SK-N-SH (cell line): ENCODE data around the gene COLQ. TPM values are rescaled to one million over a fixed set of nuclear protein-coding genes. Genes with fewer than 3 reads are reported as not detected.

Experiments used
- CTCF ChIA-PET: fragments of 300-600, 350-600 bp; formaldehyde crosslinking; extraction: SDS; loops from one replicate; lab custom pipeline; 2021; lab: Yijun Ruan, JAX
- POLR2A ChIA-PET: fragments of 350-600 bp; sonication (Branson Sonifier 250); formaldehyde crosslinking; extraction: SDS; loops from one replicate; lab custom pipeline; 2020; ENCODE audit warnings: antibody characterized with exemption, inconsistent platforms; lab: Yijun Ruan, JAX
- DNase-seq: peaks from one replicate; pipeline ENCODE4 v3.0.0; 2012
- H2AFZ ChIP-seq: fragments of 200-600 bp; sonication (generic); 2 replicates; pipeline ENCODE4 v1.8.1; 2016; ENCODE audit warnings: antibody characterized with exemption, mild to moderate bottlenecking, low read depth
- H3F3A ChIP-seq: fragments of 200-600 bp; sonication (generic); replicated peaks from 2 replicates; pipeline ENCODE3; 2016; ENCODE audit warnings: antibody characterized with exemption, mild to moderate bottlenecking; ENCODE audit not compliant: insufficient read depth
- H3K27ac ChIP-seq, 2 experiments: fragments of 200-500 bp in 1 of 2; fragments of 200-600 bp in 1 of 2; sonication (Bioruptor generic) in 1 of 2; sonication (generic), shearing (Covaris generic) in 1 of 2; 2 replicates each; pipeline versions ENCODE4 v1.5.1 to v1.6.1; 2014 to 2016; ENCODE audit warnings: low read depth in 2 of 2, inconsistent platforms in 1 of 2, low read length in 1 of 2, mild to moderate bottlenecking in 1 of 2, mixed read lengths in 1 of 2
- H3K27me3 ChIP-seq: fragments of 200-600 bp; sonication (generic), shearing (Covaris generic); 2 replicates; pipeline ENCODE4 v1.6.1; 2016; ENCODE audit warnings: mixed run types; ENCODE audit not compliant: insufficient read depth
- H3K36me3 ChIP-seq, 2 experiments: fragments of 200-500 bp in 1 of 2; fragments of 200-600 bp in 1 of 2; sonication (Bioruptor generic) in 1 of 2; sonication (generic) in 1 of 2; replicated peaks in 1 of 2; 2 replicates each; pipeline versions ENCODE3 to v1.5.1; 2014 to 2016; ENCODE audit warnings: low read length in 1 of 2, mild to moderate bottlenecking in 1 of 2; ENCODE audit not compliant: insufficient read depth in 2 of 2, control insufficient read depth in 1 of 2
- H3K4me1 ChIP-seq, 2 experiments: fragments of 200-500 bp in 1 of 2; fragments of 200-600 bp in 1 of 2; sonication (Bioruptor generic) in 1 of 2; sonication (generic), shearing (Covaris generic) in 1 of 2; 2 replicates each; pipeline versions ENCODE4 v1.5.1 to v1.6.1; 2014 to 2016; ENCODE audit warnings: low read depth in 1 of 2, low read length in 1 of 2, mixed run types in 1 of 2; ENCODE audit not compliant: insufficient read depth in 2 of 2, control insufficient read depth in 1 of 2
- H3K4me2 ChIP-seq: fragments of 200-600 bp; sonication (generic), shearing (Covaris generic); 2 replicates; pipeline ENCODE4 v1.6.1; 2017; ENCODE audit warnings: mixed run types
- H3K4me3 ChIP-seq, 2 experiments: fragments of 200-500 bp in 1 of 2; fragments of 200-600 bp in 1 of 2; sonication (Bioruptor generic) in 1 of 2; sonication (generic), shearing (Covaris generic) in 1 of 2; 2 replicates each; pipeline versions ENCODE4 v1.5.1 to v1.8.1; 2014 to 2016; ENCODE audit warnings: low read depth in 2 of 2, inconsistent platforms in 1 of 2, low read length in 1 of 2, mild to moderate bottlenecking in 1 of 2, mixed read lengths in 1 of 2, moderate library complexity in 1 of 2
- H3K79me2 ChIP-seq: fragments of 200-600 bp; sonication (generic); 2 replicates; pipeline ENCODE4 v1.8.1; 2017; ENCODE audit warnings: mild to moderate bottlenecking; ENCODE audit not compliant: insufficient read depth
- H3K9ac ChIP-seq: fragments of 200-600 bp; sonication (generic); 2 replicates; pipeline ENCODE4 v1.6.1; 2017; ENCODE audit warnings: mixed run types
- H3K9me2 ChIP-seq: fragments of 200-600 bp; sonication (generic); 2 replicates; pipeline ENCODE4 v1.6.1; 2017; ENCODE audit warnings: mixed run types
- H3K9me3 ChIP-seq: fragments of 200-600 bp; sonication (generic); 2 replicates; pipeline ENCODE4 v1.6.1; 2017; ENCODE audit warnings: mixed run types, mild to moderate bottlenecking, moderate library complexity
- H4K20me1 ChIP-seq: fragments of 200-600 bp; sonication (generic); 2 replicates; pipeline ENCODE4 v1.6.1; 2017; ENCODE audit warnings: mild to moderate bottlenecking, mixed run types; ENCODE audit not compliant: insufficient read depth
- CHD2 ChIP-seq: fragments of 150-350 bp; IDR thresholded peaks from 2 replicates; pipeline ENCODE4 v1.6.1; 2018; ENCODE audit warnings: low read length; ENCODE audit not compliant: partially characterized antibody
- CTCF ChIP-seq: fragments of 200-600 bp; sonication (generic); IDR thresholded peaks from 2 replicates; pipeline ENCODE4 v1.6.1; 2017; ENCODE audit warnings: antibody characterized with exemption, mild to moderate bottlenecking, moderate library complexity
- ELF1 ChIP-seq: IDR thresholded peaks from 2 replicates; pipeline ENCODE4 v1.4.0; 2012
- EZH2phosphoT487 ChIP-seq: fragments of 200-600 bp; sonication (generic); IDR thresholded peaks from 2 replicates; pipeline ENCODE4 v1.6.1; 2017; ENCODE audit warnings: low read depth, mixed run types, mild to moderate bottlenecking, antibody characterized with exemption, moderate library complexity, borderline replicate concordance
- GABPA ChIP-seq: IDR thresholded peaks from 2 replicates; pipeline ENCODE4 v1.4.0; 2012; ENCODE audit warnings: low read depth, mild to moderate bottlenecking
- GATA2 ChIP-seq: sonication (generic); formaldehyde crosslinking; IDR thresholded peaks from 2 replicates; pipeline ENCODE4 v1.5.0; 2020; ENCODE audit warnings: mild to moderate bottlenecking, missing genetic modification reagents
- JUND ChIP-seq: IDR thresholded peaks from 2 replicates; pipeline ENCODE4 v1.4.0; 2012
- MAX ChIP-seq: IDR thresholded peaks from 2 replicates; pipeline ENCODE4 v1.4.0; 2012; ENCODE audit warnings: low read depth
- MEF2A ChIP-seq: IDR thresholded peaks from 2 replicates; pipeline ENCODE4 v1.4.0; 2012; ENCODE audit warnings: low read depth, borderline replicate concordance
- MXI1 ChIP-seq: IDR thresholded peaks from 2 replicates; pipeline ENCODE4 v1.6.1; 2012; ENCODE audit warnings: mild to moderate bottlenecking, low read depth, low read length, improper control_type of control experiment
- PBX3 ChIP-seq: IDR thresholded peaks from 2 replicates; pipeline ENCODE4; 2012
- POLR2AphosphoS5 ChIP-seq: IDR thresholded peaks from 2 replicates; pipeline ENCODE4 v1.6.1; 2012; ENCODE audit warnings: low read depth, low read length
- RAD21 ChIP-seq: IDR thresholded peaks from 2 replicates; pipeline ENCODE4 v1.6.1; 2012; ENCODE audit warnings: mild to moderate bottlenecking, low read length
- RXRA ChIP-seq: IDR thresholded peaks from 2 replicates; pipeline ENCODE4 v1.4.0; 2012; ENCODE audit warnings: low read depth, mild to moderate bottlenecking, borderline replicate concordance
- SMC3 ChIP-seq: IDR thresholded peaks from 2 replicates; pipeline ENCODE4 v1.6.1; 2012; ENCODE audit warnings: low read depth, low read length, improper control_type of control experiment
- TAF1 ChIP-seq: IDR thresholded peaks from 2 replicates; pipeline ENCODE4 v1.6.1; 2012; ENCODE audit warnings: low read depth, mild to moderate bottlenecking, low read length, moderate library complexity, borderline replicate concordance
- TCF12 ChIP-seq: IDR thresholded peaks from 2 replicates; pipeline ENCODE4 v1.4.0; 2012
- TEAD4 ChIP-seq: IDR thresholded peaks from 2 replicates; pipeline ENCODE4 v1.4.0; 2012; ENCODE audit warnings: mild to moderate bottlenecking, borderline replicate concordance; ENCODE audit not compliant: insufficient read depth
- USF1 ChIP-seq: IDR thresholded peaks from 2 replicates; pipeline ENCODE4 v1.4.0; 2012; ENCODE audit warnings: low read depth, borderline replicate concordance
- YY1 ChIP-seq: IDR thresholded peaks from 2 replicates; pipeline ENCODE4 v1.4.0; 2012; ENCODE audit warnings: low read depth, mild to moderate bottlenecking
- ZBTB33 ChIP-seq: IDR thresholded peaks from 2 replicates; pipeline ENCODE4 v1.4.0; 2012; ENCODE audit warnings: low read depth, borderline replicate concordance
- WGBS: methylation state at CpG from one replicate; pipeline ENCODE4 v1.1.6; 2017; ENCODE audit warnings: low lambda C conversion rate; 5-methylcytosine and 5-hydroxymethylcytosine counted together
- polyA plus RNA-seq, 3 experiments: library from polyadenylated mRNA; depleted of rRNA; stranded (reverse); fragments of >200 nt; gene quantifications; 2 replicates each; pipeline ENCODE4 v1.2.3, GENCODE V29; 2012

COLQ gene
- polyA plus RNA-seq, 1 of the 3 experiments (the other 2 are of a cell fraction) = 1.5 TPM

GRCh38 chr3:15522016-15522415 lies 510 bp upstream of the COLQ start:
- Histone ChIP-seq H3K4me1 (peaks cover 8 to 19% of the 10 kb centered on the region in 2 experiments; a peak in 3 of 4 replicates), H3K36me3 (no peaks in the 10 kb centered on the region), H3K9me3 (no peaks in the 10 kb centered on the region), H4K20me1 (no peaks in the 10 kb centered on the region), H3K79me2 (no peaks in the 10 kb centered on the region), H3K4me2 (no peak overlapping the region), H3K4me3 (no peak overlapping the region), H3K27me3 (no peaks in the 10 kb centered on the region), H2AFZ (0 out of 2 replicates have a peak overlapping the region, but pooled peaks have one; percentile 39), H3K9ac (no peak overlapping the region)
- POLR2A ChIA-PET = no interaction called here
- no peak for DNase-seq
- TF ChIP-seq RAD21 (no peak), TEAD4 (no peak)
- TF ChIP-seq, all 33 proteins: peak for 0
- no peak overlapping the region; a peak in 1 of 4 replicates for H3K27ac ChIP-seq
- H3K9me2 ChIP-seq = no peaks in the 10 kb centered on the region
- CTCF ChIA-PET = interaction anchor here (0.7 to 4.8 kb wide), 3 partner anchors 35 to 414 kb away, joined by 4 to 28 read pairs (median 5); no protein-coding TSS in a partner anchor
- no peaks in the 10 kb centered on the region for H3F3A ChIP-seq

- H3K79me2 ChIP-seq = no peaks in the 10 kb centered on the region
- no peak for TF ChIP-seq MEF2A
- no peak for TF ChIP-seq JUND
- TF ChIP-seq ZBTB33 = no peak
- TF ChIP-seq EZH2phosphoT487 = no peak
- TF ChIP-seq RAD21 = no peak
- TF ChIP-seq GATA2 (CRISPR knock-in tag) = no peak
- no peak for TF ChIP-seq TCF12
- no peak for TF ChIP-seq POLR2AphosphoS5
- TF ChIP-seq RXRA = no peak
- no peak for TF ChIP-seq TAF1
- no peak for TF ChIP-seq MAX
- TF ChIP-seq CHD2 = no peak
- TF ChIP-seq USF1 = no peak
- no peak for TF ChIP-seq PBX3
- no peak for TF ChIP-seq GABPA
- no peak for TF ChIP-seq MXI1
- TF ChIP-seq YY1 = no peak
- no peak for TF ChIP-seq CTCF
- no peak for TF ChIP-seq ELF1
- TF ChIP-seq SMC3 = no peak
- no peak overlapping the region for H3K4me3 ChIP-seq
- no peaks in the 10 kb centered on the region for H4K20me1 ChIP-seq
- no peaks in the 10 kb centered on the region for H3K9me2 ChIP-seq
- no peak overlapping the region for H3K9ac ChIP-seq
- H3K4me1 ChIP-seq = peaks cover 8 to 15% of the 10 kb centered on the region in 2 experiments; a peak in 3 of 4 replicates
- H2AFZ ChIP-seq = no peak overlapping the region
- 68% methylated on average over 10 of the region's 14 CpGs for WGBS
- H3K9me3 ChIP-seq = no peaks in the 10 kb centered on the region
- no peaks in the 10 kb centered on the region for H3K36me3 ChIP-seq
- DNase-seq = no peak
- H3F3A ChIP-seq = no peaks in the 10 kb centered on the region
- ChIA-PET CTCF (interaction anchor here (0.9 to 4.8 kb wide), 3 partner anchors 20 to 413 kb away, joined by 3 to 28 read pairs (median 5); no protein-coding TSS in a partner anchor), POLR2A (no interaction called here)
- H3K27me3 ChIP-seq = no peaks in the 10 kb centered on the region
- no peak overlapping the region for H3K27ac ChIP-seq
- H3K4me2 ChIP-seq = no peak overlapping the region
These were observed 518 bp downstream of the COLQ start for GRCh38 chr3:15520804-15521572.
